Inflammatory macrophage treated with lipopolysaccharide for 4 hours (primary cell): ENCODE data around the gene ZIC5.
A peak's percentile ranks its signal among the peaks of the same experiment; 100 is the strongest.

Experiments used
- DNase-seq: peaks from one replicate; pipeline ENCODE4 v3.0.0-alpha.2; 2020

ZIC5 gene

DNA sequence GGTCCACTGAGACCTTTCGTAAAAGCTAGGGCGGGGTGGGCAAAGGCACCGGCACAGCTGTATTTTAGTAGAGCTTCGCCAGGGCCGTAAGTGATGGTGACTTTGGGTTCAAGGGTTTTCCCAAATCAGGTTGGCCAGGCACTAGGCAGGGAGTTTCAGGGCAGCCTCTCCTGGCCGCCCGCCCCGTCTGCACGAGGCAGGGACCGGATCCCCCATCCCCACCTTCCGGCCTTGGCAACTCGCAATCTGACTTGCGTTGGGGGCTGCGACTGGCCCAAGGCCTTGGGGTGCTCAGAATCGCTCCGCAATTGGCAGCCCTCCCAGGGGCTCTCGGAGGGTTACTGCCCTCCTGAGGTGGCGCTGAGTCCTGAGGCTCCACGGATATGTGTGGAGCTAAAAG, 4.1 kb upstream of the ZIC5 start:
- no peak for DNase-seq

DNA sequence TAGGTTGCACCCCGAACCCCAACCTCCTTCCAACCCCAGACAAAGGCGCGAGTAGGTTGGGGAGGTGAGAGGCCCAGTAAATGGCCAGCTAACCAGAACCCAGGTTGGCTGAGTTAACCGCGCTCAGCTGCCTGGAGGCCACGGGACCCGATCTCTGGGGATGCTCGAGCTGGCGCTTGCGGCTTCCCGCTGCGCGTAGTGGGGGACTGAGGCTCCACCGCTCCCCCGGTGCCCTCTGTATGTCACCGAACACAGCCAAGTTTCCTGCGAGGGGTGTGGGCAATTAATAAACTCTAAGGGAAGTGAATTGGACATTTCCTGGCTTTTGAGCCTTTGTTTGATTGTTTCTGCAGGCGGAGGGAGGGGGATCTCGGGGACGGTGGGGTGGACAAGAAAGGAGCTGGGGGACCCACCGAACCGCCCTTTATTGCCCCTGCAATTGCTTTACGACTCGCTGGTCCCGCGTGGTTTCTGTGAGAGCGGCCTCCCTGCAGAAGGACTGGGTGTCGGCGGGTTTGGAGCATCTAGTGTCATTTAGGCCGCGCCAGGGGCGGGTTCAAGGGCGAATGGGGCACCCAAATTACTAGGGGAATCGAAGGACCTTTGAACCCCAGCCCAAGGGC, 3.5 kb upstream of the ZIC5 start:
- no peak for DNase-seq

DNA sequence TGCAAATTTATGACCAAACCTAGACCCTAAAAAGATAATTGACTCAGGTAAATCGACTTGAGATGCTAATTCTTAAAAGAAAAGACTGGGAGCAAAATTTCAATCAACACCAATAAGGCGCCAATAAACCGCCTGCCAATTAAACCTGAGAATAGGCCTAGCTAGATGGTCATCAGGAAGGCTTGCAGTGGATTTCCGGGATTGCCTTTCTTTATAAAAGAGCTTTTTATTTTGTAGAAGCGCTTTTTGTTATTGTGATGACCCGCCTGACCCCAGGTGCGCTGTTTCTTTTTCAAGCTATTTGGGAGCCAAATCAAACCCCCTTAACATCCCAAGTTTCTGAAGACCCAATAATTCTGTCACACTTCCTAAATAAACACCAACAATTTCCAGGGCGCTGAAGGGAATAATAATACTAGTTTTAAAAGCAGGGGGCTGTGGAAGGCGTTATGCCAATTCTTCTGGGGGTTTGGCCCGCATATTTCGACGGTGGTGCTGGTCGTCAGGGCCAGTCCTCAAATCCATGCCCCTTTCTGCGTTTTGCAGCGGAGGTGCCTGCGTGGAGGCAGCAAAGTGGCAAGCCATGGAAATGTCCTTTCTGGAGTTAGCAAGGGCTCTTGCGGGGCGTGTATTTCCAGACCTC, 2.9 kb upstream of the ZIC5 start:
- DNase-seq: no peak

DNA sequence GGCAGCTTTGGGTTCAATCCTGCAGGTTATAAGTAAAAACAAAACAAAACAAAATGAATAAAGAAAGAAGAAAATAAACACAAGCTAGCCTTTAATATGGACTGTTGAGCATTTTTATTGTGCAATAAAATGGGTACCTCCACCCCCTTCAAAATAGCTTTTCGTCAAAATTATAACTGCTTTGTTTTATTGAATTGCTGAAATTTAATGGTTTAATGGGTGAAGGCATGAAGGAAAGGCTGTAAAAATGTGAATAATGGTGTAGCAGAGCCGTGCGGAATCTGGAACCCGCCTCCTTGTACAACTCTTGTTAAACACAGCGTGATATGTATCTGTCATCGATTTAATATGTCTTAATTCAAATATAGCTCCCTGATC, 2.2 kb upstream of the ZIC5 start:
- DNase-seq: no peak

DNA sequence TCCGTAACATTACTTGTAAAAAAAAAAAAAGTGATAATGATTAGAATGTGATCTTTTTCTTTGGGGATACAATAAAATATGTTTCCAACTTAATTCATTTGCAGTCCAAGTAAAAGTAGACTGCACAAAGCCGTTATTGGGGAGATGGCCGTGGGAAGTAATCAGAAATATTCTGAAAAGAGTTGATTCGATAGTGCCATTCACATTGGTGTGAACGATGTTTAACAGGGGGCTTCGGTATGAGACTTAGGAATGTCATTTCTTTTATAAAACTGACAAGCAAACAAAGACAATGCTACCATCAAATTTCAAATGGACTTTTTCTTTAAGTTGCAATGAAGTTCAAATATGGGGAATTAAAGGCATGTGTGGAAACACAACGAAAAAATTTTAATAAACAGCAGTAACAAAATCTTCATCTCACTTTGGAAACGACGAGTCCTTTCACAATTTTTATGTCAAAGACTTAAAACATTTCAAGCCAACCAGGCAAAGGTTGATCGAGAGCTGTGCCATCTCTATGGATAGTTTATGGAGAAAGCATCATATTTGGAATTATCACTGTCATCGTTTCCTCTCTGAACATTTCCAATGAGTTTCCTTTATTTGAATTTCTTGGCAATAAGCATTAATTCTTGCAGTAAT, 1.7 kb upstream of the ZIC5 start:
- no peak for DNase-seq

DNA sequence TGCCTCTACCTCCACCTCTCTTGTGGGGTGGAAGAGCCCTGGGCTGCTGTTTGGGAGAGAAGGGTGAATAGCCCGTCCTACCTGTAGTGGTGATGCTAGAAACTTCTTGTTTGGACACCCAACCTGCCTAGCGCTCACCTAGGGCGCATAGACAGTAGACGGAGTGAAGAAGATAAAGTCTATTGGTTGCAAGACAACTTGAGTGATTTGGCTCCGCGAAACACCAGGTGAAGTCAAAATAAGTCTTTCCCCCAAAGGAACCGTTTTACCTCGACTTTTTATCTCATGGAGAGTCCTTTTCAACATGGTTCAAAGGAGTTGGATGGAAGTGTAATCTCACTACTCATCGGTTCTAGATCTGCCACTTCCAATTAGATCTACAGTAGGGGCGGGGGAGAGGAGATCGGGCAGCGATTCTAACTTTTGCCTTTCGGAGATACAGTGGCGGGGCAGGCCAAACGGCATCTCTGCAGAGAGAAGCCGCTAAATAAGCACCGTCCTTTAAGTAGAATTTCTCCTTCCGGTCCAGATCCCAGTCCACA, 694 bp upstream of the ZIC5 start:
- DNase-seq: no peak

DNA sequence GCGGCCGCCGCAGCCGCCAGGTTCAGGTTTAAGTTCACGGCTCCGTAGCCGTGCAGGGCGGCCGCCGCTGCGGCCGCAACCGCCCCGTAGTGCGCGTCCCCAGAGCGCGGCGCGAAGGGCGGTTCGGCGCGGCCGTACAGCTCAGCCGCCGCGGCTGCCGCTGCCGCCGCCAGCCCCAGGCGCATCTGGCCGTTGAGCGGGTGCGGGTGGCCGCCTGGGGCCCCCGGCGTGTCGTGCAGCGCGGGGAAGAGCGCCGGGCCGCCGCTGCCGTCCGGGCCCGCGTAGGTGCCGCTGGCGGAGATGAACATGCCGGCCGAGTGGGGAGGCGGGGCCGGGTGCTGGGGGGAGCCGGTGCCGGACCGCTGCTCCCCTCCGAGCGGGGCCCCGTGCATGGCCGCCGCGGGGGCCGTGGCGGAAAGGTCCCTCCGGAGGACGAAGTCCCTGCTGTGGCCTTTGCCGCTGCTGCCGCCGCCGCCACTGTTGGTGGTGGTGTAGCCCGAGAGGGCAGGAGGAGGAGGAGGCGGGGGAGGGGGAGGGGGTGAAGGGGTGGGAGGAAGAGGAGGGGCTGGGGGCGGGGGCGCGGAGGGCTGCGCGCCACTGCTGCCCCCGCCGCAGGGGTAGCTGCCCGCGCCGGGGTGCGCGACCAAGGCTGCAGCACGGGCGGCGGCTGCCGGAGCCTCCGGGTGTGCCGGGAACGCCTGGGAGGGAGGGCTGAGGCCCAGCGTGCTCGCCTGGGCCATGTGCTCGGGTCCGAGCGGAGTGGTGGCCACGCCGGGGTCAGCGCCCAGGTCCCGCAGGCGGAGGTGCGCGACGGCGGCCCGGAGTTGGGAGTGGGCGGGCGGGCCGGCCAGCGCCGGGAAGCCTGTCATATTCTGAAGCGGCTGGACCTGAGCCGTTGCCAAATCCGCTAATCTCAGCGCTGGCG, 654 bp downstream of the ZIC5 start:
- no peak for DNase-seq

DNA sequence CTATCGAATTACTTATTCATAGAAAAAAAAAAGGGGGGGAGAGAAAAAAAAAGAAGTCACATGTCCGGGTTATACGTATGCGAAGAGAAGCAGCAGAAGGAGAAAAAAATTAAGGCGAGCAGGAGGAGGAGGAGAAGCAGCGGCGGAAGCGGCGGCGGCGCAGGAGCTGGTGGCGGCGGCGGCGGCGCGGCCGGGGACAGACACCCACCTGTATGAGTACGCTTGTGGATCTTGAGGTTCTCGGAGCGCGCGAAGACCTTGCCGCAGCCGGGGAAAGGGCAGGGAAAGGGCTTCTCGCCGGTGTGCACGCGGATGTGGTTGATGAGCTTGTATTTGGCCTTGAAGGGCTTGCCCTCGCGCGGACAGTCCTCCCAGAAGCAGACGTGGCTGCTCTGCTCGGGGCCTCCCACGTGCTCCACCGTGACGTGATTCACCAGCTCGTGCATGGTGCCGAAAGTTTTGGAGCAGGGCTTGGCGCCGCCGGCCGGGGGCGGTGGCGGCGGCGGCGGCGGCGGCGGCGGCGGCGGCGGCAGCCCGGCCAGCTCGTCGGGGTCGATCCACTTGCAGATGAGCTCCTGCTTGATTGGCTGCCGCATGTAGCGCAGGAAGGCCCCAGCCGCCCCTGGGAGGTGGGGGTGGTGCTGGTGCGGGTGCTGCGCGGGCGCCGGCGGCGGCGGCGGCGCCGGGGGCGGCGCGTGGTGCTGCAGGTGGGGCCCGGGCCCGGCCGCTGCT, 1.5 kb downstream of the ZIC5 start:
- peak; percentile 33 for DNase-seq

DNA sequence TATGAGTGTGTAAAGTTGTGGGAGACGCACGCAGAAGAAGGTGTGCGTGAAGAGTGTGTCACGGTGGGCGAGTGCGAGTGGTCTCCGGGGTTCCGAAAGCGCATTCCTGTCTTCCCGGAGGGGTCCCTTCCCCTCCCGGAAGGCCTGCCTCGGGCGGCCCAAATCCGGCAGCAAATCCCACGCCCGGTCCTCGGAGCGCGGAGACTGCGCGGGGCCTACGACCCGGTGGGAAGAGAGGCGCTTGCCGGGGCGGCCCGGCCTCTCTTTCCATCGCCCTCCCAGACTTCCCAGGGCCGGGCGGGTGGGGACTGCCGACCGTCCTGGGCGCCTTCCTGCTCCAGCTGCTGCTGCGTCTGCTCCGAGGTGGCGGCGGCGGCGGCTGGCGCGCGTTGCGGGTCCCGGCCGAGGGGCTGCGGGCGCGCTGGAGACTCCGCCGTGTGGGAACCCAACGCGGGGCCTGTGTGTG, 2.1 kb downstream of the ZIC5 start:
- DNase-seq: no peak

DNA sequence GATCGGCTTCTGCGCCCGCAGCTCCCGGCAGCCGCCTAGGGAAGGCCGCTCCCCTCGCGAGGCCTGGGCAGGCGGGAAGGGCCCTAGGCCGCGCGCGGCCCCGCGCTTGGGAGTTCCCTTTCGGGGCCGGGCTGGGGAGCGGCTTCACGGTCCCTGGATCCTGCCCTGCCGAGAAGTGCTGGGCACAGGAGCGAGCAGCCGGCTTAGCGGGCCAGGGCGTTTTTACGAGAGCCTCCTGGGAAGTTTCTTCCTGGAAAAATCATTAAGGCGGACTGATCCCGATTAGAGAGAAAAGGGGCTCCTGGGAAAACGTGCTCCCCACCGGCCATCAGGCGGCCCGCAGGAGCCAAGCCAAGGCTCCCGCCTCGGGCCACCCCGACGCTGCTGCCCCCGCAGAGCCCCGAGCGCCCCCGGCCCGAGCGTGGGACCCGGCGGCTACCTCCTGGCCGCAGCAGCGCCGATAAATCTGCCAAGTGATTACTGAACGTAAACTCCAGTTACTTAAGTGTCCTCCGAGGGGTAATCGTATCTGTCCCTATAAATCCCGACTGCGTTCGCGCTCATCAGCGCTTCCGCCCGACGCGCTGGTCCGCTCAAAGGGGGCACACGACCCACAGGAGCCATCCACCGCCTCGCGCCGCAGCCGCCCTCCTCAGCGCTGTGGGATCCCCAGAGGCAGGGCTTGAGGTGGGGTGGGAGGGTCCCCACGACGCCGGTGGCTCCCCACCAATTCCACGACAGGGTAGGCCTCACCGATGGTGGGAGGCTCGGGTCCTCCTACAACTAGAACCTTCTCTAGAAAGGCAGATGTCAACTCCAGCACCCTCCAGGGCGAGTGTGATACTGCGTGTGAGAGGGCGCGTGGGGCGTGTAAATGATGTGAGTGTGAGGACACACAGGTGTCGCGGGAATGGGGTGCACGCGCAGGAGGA, 2.8 kb downstream of the ZIC5 start:
- DNase-seq: no peak

DNA sequence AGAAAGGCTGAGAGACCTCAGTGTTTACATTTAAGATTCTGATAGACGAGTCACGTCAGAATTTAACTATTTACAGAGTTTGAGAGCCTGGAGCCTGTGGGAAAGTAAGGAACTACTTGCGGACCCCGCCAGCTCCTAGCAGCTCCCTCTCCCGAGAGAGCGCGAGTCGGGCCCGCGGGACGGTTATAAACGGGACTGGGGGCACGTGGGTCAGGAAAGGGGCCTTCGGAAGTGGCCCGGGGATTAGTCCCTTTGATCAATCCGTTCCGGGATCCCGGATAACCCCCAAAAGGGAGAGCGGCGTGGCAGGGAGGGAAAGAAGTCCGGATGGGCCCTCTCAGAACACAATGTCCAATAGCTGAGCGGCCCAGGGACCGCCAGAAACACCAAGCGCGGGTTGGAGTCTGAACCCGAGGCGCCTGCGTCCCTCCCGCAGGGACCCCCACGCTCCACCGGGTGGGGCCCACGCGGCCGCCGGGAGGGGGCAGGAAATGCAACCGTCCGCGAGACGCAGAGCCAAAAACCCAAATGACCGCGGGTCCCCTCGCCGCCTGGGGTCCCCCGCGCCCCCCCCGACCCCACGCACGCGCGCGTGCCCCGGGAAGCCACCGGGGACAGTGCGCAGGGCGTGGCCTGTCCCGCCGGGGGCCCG, 3.6 kb downstream of the ZIC5 start:
- no peak for DNase-seq

DNA sequence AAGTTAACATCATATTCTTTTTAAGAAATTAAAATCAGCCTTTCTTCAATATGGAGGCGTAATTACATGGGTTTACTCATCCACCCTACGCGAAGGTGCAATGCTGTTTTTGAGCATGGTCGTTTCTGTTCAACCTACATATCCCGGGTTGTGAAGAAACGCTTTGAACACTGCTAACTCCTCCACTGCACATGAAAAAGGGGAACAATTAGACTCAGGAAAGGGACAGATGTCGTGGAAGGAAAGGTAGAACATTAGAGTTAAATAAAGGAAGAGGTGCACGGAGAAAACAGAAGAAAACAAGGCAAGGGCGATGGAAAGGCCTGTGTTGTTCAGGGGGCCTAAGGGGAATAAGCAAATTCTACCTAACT, 4.1 kb downstream of the ZIC5 start:
- DNase-seq: no peak

DNA sequence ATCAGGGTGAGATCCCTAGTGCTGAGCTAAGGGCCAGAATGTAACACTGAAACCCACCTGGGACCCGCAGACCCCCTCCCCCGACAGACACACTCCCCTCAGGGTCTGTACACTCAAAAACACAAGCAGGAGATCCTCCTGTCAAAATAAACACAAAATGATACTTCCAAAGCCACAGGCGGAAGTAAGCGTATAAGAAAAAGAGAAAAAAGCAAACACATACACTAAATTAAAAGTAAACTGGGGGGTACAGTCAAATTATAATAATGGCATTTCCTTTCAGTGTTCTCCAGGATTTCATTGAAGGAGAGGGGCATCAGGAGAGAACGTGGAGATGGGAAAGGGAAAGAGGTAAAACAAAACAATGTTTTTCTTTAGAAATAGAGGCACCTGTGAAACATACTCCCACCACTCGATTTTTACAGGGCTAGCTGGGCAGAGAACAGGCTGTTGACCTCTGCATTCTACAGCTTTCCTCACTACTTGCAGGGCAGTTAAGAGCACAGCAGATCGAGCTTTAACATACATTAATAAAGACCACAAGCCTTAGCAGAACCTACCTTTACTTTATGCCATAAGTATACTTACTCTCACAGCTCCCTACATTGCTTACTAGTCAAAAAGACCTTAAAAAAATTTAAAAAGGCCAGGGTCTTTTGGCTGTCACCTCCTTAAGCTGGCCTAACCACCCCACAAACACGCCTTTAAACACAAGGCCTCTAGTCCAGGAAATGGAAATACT, 5.3 kb downstream of the ZIC5 start:
- no peak for DNase-seq

DNA sequence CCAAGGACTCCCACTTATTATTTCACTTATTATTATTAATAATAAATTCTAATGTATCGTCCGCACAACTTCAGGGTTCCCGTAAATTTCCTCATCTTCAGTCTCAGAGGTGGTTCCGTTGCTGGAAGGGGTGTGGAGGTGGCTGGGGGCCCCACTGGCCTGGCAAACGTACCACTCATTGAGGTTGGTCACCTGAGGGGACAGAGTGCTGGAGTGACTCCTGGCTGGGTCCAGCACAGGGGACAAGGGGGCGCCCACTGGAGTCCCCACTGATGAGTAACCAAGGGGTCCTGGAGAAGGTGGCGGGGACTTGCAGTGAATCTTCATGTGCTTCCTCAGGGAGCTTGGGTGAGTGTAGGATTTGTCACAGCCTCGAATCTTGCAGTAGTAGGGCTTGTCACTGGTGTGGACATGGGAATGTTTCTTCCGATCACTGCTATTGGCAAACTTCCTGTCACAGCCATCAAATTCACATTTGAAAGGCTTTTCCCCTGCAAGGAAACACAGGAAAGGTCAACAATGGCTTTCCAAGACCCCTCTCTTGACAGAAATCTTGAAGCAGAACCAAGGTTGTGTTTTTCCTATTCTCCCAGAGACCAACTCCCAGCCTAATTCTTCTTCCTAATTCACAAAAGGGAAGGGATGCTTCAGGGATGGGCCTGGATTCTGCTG, 6.1 kb downstream of the ZIC5 start:
- no peak for DNase-seq

DNA sequence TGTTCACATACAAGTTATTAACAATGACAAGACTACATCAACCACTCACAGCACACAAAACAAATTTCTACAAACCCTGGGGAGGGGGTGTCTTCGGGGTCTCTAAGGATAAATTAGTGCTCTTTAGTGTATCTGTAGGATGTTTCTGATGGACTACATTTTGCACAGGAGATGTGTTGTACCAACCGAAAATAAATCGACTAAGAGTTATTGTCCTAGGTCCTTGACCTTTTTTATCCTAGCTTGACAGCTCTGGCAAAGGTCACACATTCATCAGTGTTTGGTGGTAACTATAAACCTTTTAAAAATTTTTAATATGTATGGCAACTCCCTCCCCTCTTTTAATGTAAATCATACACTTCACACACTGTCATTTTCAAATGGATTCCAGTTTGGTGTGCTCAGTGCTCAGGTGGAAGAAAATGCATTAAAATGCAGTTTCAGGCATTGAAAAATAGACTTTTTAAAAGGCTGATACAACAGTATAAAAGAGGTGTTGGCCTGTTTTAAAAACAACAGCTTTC, 7.7 kb downstream of the ZIC5 start:
- DNase-seq: no peak

DNA sequence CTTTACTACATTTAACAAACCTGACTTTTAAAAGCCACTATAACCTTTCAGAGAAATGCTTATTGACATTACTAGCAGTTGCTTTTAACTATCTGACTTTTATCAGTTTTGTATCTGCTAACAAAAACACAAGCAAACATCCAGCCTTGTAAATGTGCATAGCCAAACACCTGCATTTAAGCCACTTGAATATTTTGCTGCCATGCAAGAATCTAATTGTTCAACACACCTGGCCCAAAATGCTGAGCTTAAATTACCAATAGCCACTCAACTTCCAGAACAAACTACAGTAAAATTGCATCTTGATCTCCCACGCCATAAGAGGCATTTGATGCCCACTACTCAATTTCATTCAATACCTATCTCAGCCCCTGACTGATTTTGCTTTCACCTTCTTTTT, 9.3 kb downstream of the ZIC5 start:
- DNase-seq: no peak

DNA sequence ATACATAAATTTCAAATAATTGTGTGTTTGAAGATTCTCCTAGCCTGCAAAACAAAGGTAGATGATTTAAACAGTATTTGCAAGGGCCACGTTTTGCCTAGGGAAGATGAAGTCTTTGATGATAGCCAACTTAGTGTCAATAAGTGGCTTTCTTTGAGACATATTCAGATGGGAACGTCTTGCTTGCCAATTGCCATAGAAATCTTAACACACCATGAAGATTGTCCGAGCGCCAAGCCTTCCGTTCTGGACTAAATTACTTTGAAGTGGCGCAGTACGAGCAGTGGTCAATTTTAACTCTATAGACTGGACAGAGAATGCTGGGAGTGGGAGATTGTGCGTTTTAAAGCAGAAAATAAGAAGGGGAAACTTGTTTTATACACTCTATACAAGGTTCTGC, 9.9 kb downstream of the ZIC5 start:
- no peak for DNase-seq

DNA sequence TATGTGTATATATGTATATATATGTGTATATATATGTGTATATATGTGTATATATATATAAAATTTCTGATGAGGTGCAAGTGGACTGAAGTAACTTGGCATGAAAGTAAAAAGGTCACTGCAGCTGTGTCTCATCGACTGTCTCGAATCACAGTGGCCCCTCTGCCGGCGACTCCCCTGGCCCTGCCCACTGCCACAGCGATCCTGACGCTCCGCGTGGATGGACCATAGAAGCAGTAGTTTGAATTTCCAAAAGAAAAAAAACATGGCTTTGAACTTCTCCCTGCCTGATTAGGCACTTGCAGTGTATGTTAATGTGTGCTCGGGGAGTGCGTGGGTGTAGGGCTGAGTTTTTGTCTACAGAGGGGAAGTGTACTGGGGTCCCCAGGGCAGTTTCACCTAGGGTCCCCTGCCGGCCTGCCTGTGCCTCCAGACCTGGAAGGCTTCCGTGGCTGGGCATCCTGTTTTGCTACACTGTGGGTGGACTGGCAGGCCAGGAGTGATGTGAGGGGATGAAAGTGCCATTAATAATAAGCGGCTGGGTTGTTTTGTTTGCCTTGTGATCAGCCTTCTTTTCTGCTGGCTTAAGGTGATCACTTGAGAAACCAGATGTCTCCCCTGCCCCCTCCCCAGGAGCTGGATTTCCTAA, 10.8 kb downstream of the ZIC5 start:
- no peak for DNase-seq
